GM12892 (cell line): ENCODE data around the gene HLA-B.

Experiments
- DNase-seq: peaks from one replicate; pipeline ENCODE4 v3.0.0; 2011; ENCODE audit not compliant: insufficient read length
- FAIRE-seq: peaks from 2 replicates; lab custom pipeline; 2011; peaks lifted over from hg19 to GRCh38; lab: Jason Lieb, UNC
- POLR2A ChIP-seq: IDR thresholded peaks from 2 replicates; pipeline ENCODE4 v1.6.1; 2011; ENCODE audit warnings: low read depth, low read length, control low read depth
- POLR2AphosphoS5 ChIP-seq: IDR thresholded peaks from 2 replicates; pipeline ENCODE4 v1.6.1; 2011; ENCODE audit warnings: low read depth, low read length, control low read depth
- TAF1 ChIP-seq: IDR thresholded peaks from 2 replicates; pipeline ENCODE4 v1.6.1; 2011; ENCODE audit warnings: low read depth, mild to moderate bottlenecking, control low read depth, low read length, borderline replicate concordance

The HLA-B gene

DNA sequence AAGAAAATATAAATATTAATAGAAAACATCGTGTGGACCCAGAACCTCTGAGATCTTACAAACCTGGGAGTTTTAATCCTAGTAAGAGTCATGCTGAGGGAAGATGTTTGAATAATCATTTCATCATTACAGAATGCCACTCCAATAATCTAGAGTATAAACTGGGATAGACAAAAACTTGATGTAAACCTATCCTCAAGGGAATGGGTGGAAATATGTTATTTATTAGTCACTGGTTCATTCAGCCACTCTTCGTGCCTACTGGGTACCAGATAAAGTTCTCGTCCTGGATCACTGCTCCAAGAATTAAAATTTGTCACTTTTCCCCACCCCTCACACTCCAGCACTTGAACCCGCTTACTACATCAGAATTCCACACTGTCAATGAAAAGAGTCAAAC lies 7.7 kb downstream of the HLA-B start:
- TF ChIP-seq POLR2A (no peak), TAF1 (no peak), POLR2AphosphoS5 (no peak)
- no peak for FAIRE-seq
- DNase-seq, result no peak

DNA sequence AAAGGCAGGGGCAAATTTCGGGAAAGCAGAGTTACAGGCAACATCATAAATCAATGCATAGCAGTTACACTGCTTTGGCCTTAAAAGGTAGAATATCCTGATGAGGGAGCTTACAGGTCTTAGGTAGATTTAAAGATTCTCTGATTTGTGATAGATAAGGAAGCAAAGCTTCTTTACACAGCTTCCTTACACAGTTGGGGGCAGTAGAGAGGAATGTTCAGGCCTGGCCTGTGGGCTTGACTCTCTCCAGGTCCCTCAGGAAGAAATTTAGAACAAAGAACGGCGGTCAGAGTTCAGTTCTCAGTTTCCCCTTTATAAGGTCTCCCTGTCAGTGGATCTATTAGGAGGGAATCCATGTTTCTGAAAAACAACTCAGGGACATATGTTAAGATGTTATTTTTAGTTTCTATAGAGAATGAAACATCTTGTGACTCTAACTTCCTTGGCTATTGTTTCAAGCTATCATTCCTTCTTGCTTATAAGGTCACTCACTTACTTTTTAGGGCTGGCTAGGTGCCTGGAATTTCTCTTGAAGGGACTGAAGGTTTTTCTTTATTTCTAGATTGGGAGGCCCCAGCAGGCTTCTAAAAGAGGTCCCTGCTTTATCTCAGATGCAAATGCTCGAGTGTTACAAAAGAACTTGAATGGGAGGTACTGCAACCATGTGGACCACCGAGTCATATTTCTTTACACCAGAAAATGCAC lies 11.8 kb downstream of the HLA-B start:
- TF ChIP-seq POLR2AphosphoS5, result no peak
- no peak for TF ChIP-seq POLR2A
- no peak for TF ChIP-seq TAF1
- DNase-seq, result no peak
- FAIRE-seq, result no peak

DNA sequence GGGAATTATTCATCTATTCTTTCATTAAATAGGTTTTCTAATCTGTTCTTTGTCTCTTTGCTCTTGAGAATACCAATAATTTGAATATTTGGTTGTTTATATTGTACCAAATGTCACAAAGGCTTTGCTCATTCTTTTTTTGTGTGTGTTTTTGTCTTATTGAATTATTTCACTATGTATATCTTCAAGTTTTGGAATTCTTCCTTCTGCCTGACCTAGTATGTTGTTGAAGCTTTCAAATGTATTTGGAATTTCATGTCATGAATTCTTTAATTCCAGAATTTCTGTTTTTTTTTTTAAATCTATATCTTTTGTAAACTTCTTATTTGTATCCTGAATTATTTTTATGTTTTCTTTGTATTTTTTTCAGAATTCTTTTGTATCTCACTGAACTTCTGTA lies 16.8 kb downstream of the HLA-B start:
- FAIRE-seq, result no peak
- TF ChIP-seq TAF1 (no peak), POLR2A (no peak), POLR2AphosphoS5 (no peak)

DNA sequence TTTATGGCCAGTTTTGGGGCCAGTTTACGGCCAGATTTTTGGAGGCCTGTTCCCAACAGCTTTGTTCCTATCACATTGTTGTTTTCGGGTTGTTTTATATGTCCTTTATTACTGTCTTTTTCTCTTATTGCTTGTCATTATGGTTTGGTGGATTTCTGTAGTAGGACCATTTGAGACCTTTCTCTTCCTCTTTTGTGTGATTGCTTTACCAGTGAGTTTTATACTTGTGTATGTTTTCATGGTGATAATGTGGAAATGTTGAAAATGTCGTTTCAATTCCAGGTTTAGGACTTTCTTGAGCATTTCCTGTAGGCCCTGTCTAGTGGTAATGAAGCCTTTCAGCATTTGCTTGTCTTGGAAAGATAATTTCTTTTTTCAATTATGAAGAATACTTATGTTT lies 17.8 kb downstream of the HLA-B start:
- TF ChIP-seq POLR2A (no peak), TAF1 (no peak), POLR2AphosphoS5 (no peak)
- no peak for DNase-seq
- no peak for FAIRE-seq

More for the DNA sequence above, 16.8 kb downstream of the HLA-B start:
- DNase-seq, result no peak

DNA sequence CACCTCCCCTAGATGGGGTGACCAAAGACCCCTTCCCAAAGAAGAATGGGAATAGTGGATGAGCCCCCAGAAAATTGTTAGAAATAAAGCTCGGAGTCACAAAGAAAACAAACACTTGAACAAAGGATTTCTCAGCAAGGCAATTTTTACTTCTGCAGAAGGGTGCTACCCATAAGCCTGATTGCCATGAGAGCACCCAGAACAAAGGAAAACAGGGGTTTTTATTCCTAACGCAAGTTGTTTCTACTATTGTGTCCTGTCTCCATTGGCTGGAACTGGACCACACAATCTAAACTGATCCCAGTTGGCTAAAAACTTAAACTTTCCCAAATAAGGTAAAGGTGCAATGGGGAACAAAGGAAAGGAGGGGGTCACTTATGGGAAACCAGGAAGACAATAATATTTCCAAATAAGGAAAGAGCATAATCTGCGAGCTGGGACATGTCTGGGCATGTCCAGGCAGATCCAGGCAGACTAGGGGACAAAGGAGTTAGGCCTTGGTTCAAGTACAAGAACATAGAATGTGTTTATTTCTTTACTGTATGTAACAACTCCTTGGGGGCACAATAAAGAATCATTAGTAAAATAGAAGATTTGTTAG lies 20.0 kb downstream of the HLA-B start:
- TF ChIP-seq POLR2A (no peak), TAF1 (no peak), POLR2AphosphoS5 (no peak)
- peak; percentile 14 for FAIRE-seq
- no peak for DNase-seq

DNA sequence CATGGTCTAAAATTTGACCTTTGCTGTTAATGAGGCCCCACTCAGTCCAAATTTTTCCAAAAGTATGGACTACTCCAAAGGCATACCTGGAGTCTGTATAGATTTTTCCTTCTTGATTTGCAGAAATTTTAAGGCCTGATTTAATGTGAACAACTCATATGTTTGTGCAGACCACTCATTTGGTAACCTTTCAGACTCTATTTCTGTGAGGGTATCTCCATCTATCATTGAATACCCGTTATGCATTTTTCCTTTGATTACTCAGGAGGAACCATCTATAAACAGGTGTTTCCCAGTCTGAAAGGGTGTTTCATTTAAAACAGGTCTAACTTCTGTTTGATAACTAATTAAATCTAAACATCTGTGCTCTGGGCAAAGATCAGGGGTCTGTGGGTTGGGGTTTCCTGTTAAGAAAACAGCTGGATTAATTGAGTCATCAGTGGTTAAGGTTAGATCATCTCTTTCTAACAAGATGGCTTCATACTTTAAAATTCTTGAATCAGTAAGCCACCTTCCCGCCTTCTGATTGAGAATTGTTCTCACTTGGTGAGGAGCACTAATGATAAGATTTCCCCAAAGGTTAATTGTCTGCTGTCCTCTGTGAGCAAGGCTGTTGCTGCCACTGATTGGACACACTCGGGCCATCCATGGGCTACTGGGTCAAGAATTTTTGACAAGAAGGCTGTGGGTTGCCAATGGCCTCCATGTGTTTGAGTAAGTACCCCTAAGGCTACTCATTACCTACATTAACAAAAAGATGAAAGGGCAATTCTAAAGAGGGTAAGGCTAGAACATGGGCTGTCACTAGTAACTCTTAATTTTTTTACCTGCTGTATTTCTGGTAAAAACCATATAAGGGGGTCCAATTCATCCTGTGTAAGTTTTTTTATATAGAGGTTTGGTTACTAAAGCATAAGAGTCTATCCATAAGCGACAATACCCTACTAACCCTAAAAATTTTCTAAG lies 24.1 kb downstream of the HLA-B start:
- FAIRE-seq (no peak), DNase-seq (no peak)
- TF ChIP-seq POLR2AphosphoS5 (no peak), TAF1 (no peak), POLR2A (no peak)

DNA sequence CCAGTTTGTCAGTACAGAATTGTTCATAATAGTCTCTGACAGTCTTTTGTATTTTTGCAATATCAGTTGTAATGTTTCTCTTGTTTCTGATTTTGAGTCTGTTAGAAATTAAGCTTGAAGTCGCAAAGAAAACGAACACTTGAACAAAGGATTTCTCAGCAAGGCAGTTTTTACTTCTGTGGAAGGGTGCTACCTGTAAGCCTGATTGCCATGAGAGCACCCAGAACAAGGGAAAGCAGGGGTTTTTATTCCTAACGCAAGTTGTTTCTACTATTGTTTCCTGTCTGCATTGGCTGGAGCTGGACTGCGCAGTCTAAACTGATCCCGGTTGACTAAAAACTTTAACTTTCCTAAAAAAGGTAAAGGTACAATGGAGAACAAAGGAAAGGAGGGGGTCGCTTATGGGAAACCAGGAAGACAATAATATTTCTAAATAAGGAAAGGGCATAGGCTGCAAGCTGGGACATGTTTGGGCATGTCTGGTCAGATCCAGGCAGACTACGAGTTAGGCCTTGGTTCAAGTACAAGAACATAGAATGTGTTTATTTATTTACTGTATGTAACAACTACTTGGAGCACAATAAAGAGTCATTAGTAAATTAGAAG lies 28.5 kb downstream of the HLA-B start:
- no peak for DNase-seq
- no peak for FAIRE-seq
- TF ChIP-seq POLR2AphosphoS5, result no peak
- TF ChIP-seq POLR2A, result no peak
- TF ChIP-seq TAF1, result no peak

DNA sequence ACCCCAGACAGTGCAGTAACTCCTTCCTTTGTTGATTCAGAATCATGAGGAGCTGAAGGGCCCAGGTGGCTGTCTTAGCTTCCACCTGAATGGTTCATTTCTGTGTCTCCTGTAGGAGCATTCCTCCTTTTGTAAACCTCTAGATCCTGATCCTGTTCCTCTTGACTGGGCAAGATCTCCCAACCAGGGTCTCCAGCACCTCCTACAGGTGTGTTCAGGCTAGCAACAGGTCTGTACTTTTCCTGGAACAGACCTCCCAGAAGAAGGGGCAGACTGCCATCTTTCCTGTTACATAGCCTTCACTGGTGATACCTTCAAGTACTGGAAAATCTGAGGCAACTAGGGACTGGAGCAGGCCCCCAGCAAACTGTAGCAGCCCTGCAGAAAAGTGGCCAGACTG lies 35.2 kb downstream of the HLA-B start:
- TF ChIP-seq POLR2AphosphoS5, result no peak
- no peak for TF ChIP-seq POLR2A
- TF ChIP-seq TAF1, result no peak
- FAIRE-seq, result no peak
- DNase-seq, result no peak

DNA sequence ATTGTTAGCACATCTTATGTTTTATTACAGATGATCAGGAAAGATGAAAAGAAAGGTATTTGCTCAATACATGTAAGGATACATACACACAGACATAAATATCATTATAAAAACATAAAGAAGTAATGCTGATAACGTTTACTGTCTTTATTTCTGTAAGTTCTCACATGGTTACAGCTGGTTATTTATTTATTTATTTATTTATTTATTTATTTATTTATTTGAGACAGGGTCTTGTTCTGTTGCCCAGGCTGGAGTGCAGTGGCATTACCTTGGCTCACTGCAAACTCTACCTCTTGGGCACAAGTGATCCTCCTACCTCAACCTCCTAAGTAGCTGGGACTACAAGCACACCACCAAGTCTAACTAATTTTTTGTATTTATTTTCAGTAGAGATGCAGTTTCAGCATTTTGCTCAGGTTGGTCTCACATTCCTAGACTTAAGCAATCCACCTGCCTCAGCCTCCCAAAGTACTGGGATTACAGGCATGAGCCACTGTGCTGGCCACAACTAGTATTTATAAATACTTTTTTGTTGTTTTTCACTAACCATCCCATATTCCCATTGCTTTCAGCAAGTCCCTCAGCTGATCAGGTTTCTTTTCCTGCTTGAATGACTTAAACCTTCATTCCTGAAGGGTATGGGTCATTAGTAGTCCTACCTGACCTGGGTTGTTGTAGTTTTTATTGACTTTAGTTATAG lies 35.8 kb downstream of the HLA-B start:
- no peak for FAIRE-seq
- TF ChIP-seq POLR2AphosphoS5 (no peak), TAF1 (no peak), POLR2A (no peak)

DNA sequence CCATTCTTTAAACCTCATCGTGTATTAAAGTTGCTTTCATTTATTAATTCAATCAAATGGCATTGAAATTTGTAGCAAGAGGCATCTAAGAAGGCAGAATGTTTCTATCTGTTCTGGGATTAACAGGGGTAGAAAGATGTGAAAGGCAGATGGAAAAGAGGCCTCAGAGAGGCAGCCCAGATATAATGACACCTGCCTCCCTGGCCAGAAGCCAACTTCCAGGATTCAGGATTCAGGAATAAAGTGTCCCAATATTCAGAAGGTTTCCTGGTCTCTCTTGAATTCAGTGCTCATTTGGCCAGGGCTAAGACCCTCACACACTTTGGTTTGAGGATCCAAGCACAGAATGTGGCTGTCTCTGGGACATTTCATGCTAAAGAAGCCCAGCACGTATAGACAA lies 39.9 kb downstream of the HLA-B start:
- TF ChIP-seq POLR2A (no peak), POLR2AphosphoS5 (no peak), TAF1 (no peak)
- DNase-seq, result no peak
- FAIRE-seq, result no peak

More for the DNA sequence above, 35.8 kb downstream of the HLA-B start:
- DNase-seq, result no peak

DNA sequence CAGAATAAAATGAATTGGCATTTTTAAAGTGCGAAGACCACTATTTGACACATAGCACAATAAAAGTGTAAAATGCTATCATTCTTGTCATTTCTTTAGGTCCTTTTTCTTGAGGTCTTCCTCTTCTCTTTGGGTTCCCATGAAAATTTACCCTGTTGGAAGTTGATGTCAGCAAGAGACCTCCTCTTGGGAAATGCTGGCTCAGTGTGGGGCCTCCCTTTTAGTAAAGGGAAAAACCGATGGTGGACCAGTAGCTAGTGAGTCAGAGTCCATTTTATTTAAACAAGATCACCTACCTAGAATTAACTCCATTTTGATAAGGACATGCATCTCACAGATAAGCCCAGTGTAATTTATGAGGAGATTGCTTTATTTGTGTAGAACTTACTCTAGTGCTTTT lies 47.3 kb downstream of the HLA-B start:
- FAIRE-seq (no peak), DNase-seq (no peak)
- TF ChIP-seq POLR2AphosphoS5 (no peak), TAF1 (no peak), POLR2A (no peak)
